ENCODE data around the gene CENPE. TPM values are rescaled to one million over a fixed set of nuclear protein-coding genes. Genes with fewer than 3 reads are reported as not detected.

Gene CENPE
- total and polyA plus RNA-seq, 2 of the 8 experiments (the other 6 are each of a cell fraction or from before 2014, with no cell fraction given) = 2.1 to 49.0 TPM

DNA sequence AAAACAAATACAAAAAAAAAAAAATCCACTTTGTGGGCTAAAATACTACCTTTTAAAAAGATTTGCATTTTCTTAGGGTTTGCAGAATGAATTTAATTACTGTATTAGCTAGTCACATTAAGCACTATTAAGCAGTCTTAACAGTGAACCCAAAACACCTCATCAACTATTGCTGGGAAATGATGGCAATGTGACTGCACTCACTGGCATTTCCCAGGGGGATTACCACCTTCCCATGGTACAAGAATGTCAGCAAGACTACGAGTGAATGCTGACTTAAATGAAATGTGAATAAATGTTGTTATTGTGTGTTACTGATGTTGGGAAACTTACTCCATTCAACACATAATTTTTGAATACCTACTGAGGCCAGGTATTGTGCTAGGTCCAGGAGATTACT, 111.6 kb downstream of the CENPE start:
- 83% methylated on average over 1 of the region's 1 CpG; no CpG with 5 or more reads in 1 of the 2 experiments for WGBS, 2 experiments (ENCODE audit: extremely low coverage in 1 of 2, insufficient coverage in 1 of 2, insufficient read length in 1 of 2, insufficient replicate concordance in 2 of 2, low coverage in 1 of 2, low lambda C conversion rate in 2 of 2, missing lambda C conversion rate in 1 of 2)
- H2BK120ac ChIP-seq (replicated peaks; ENCODE audit: low read depth, low read length) = no peak overlapping the region
- H3K4ac ChIP-seq (replicated peaks; ENCODE audit: insufficient read length, low read depth, low read length) = no peak overlapping the region
- H4K20me1 ChIP-seq (replicated peaks in 1 of 2; ENCODE audit: control insufficient read depth in 1 of 2, insufficient read depth in 2 of 2, low read length in 2 of 2) = no peaks in the 10 kb centered on the region
- H3K4me3 ChIP-seq (ENCODE audit: extremely low read depth in 1 of 4, insufficient read depth in 2 of 4, low read depth in 3 of 4, low read length in 4 of 4) = no peak overlapping the region
- H3K4me2 ChIP-seq (ENCODE audit: insufficient read depth in 1 of 2, low read depth in 2 of 2, low read length in 2 of 2) = no peak overlapping the region
- no peak overlapping the region for H3K27ac ChIP-seq (ENCODE audit: low read depth, low read length)
- no peaks in the 10 kb centered on the region for H3K27me3 ChIP-seq (replicated peaks in 1 of 4; ENCODE audit: control insufficient read depth in 3 of 4, extremely low read depth in 1 of 4, insufficient read depth in 3 of 4, low read length in 3 of 4)
- H4K8ac ChIP-seq (ENCODE audit: extremely low read depth, insufficient read depth, low read length) = no peak overlapping the region
- no peaks in the 10 kb centered on the region for H3K9me3 ChIP-seq (ENCODE audit: insufficient read depth in 2 of 2, low read depth in 1 of 2, low read length in 1 of 2)
- no peak overlapping the region for H3K18ac ChIP-seq (ENCODE audit: extremely low read depth, low read length)
- H3K56ac ChIP-seq (replicated peaks; ENCODE audit: insufficient read length, low read depth, low read length) = no peak overlapping the region
- no peak overlapping the region for H3K9ac ChIP-seq (replicated peaks in 1 of 4; ENCODE audit: extremely low read depth in 1 of 4, low read depth in 3 of 4, low read length in 3 of 4)
- H2BK15ac ChIP-seq (ENCODE audit: low read length) = no peak overlapping the region
- H2BK5ac ChIP-seq (ENCODE audit: low read depth, low read length) = no peak overlapping the region
- ChIA-PET CTCF (ENCODE audit: partially characterized antibody) (interaction anchor here (0.7 to 6.8 kb wide), 3 partner anchors 13 to 450 kb away, joined by 3 to 51 read pairs (median 4); partner anchors contain the start of gene BDH2), POLR2A (ENCODE audit: partially characterized antibody) (no interaction called here)
- H3K4me1 ChIP-seq (replicated peaks in 1 of 4; ENCODE audit: control insufficient read depth in 3 of 4, insufficient read depth in 4 of 4, low read length in 3 of 4) = no peaks in the 10 kb centered on the region
- no peak overlapping the region for H3K14ac ChIP-seq (ENCODE audit: insufficient read length)
- no peaks in the 10 kb centered on the region for H3K23me2 ChIP-seq (ENCODE audit: low read depth, low read length)
- H2BK20ac ChIP-seq (ENCODE audit: low read length) = no peak overlapping the region
- no peak overlapping the region for H3K23ac ChIP-seq (ENCODE audit: insufficient read length)
- H4K91ac ChIP-seq (replicated peaks; ENCODE audit: insufficient read length, low read length) = no peak overlapping the region
- H2BK12ac ChIP-seq (ENCODE audit: low read depth, low read length) = no peak overlapping the region
- no peak overlapping the region for H4K5ac ChIP-seq (ENCODE audit: insufficient read length, low read depth, low read length)
- peaks cover 0 to 34% (median 31%) of the 10 kb centered on the region in 4 experiments for H3K36me3 ChIP-seq (ENCODE audit: control insufficient read depth in 2 of 4, insufficient read depth in 4 of 4, low read length in 3 of 4)
- H2AFZ ChIP-seq (ENCODE audit: low read length) = no peak overlapping the region
- no peaks in the 10 kb centered on the region for H3K79me1 ChIP-seq (ENCODE audit: low read depth, low read length)
- no peak for DNase-seq (ENCODE audit: low read depth in 1 of 2, low spot score in 2 of 2)
- FAIRE-seq = no peak
- no peaks in the 10 kb centered on the region for H3K79me2 ChIP-seq (ENCODE audit: control insufficient read depth in 1 of 2, insufficient read depth in 2 of 2, low read length in 2 of 2)
- no peak for TF ChIP-seq RNF2 (IDR thresholded peaks at IDR 0.05; ENCODE audit: borderline replicate concordance, low read depth, low read length, missing control alignments, poor library complexity, severe bottlenecking)
- no peak for TF ChIP-seq TEAD4 (IDR thresholded peaks at IDR 0.05; ENCODE audit: low read depth, low read length)
- H2AK5ac ChIP-seq (ENCODE audit: low read depth, low read length) = no peak overlapping the region

All from H1 (cell line).